Measurements from ENCODE around the gene CCDC177. TPM values are rescaled to one million over a fixed set of nuclear protein-coding genes. Genes with fewer than 3 reads are reported as not detected.

CCDC177 gene
- total RNA-seq, 6 experiments from 2014 or later = 0.06 to 0.11 (median 0.07) TPM; not detected in 3

DNA sequence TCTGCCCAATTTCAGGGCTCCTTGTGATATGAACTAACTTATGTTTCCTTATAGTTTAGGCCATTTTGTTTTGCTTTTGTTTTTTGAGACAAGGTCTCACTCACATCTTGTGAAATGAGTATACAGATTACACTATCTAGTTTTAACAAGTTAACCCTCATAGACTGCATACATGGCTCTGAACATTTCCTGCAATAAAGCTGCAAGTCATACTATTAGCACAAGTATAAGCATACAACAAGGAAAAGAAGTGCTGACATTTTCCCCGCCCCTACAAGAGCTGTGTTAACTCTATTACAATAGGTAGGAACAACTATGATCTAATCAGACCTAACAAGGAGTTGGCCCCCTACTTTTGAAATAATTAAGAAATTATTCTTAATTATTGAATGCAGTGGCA lies 35.9 kb downstream of the CCDC177 start:
- Histone ChIP-seq H3K9me3 (no peaks in the 10 kb centered on the region), H3K27me3 (no peaks in the 10 kb centered on the region), H3K4me3 (no peak overlapping the region), H3K27ac (no peak overlapping the region), H3K36me3 (no peaks in the 10 kb centered on the region), H3K4me1 (peaks cover 0 to 10% (median 4%) of the 10 kb centered on the region in 4 donors)
- TF ChIP-seq, protein P1, sequence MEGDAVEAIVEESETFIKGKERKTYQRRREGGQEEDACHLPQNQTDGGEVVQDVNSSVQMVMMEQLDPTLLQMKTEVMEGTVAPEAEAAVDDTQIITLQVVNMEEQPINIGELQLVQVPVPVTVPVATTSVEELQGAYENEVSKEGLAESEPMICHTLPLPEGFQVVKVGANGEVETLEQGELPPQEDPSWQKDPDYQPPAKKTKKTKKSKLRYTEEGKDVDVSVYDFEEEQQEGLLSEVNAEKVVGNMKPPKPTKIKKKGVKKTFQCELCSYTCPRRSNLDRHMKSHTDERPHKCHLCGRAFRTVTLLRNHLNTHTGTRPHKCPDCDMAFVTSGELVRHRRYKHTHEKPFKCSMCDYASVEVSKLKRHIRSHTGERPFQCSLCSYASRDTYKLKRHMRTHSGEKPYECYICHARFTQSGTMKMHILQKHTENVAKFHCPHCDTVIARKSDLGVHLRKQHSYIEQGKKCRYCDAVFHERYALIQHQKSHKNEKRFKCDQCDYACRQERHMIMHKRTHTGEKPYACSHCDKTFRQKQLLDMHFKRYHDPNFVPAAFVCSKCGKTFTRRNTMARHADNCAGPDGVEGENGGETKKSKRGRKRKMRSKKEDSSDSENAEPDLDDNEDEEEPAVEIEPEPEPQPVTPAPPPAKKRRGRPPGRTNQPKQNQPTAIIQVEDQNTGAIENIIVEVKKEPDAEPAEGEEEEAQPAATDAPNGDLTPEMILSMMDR (IDR thresholded peaks at IDR 0.05) = no peak
- TF ChIP-seq POLR2A (IDR thresholded peaks at IDR 0.05) = no peak
- intact Hi-C loops (cut with DNase I) = loop anchor here in 1 of 2 donors (5.0 kb wide), 1 partner anchor 34 kb away; the partner anchor contains the start of gene CCDC177
- ATAC-seq = no peak
- DNase-seq = no peak
- WGBS (ENCODE audit: insufficient coverage, low coverage, low lambda C conversion rate, missing lambda C conversion rate) = 91% methylated on average over 1 of the region's 1 CpG

DNA sequence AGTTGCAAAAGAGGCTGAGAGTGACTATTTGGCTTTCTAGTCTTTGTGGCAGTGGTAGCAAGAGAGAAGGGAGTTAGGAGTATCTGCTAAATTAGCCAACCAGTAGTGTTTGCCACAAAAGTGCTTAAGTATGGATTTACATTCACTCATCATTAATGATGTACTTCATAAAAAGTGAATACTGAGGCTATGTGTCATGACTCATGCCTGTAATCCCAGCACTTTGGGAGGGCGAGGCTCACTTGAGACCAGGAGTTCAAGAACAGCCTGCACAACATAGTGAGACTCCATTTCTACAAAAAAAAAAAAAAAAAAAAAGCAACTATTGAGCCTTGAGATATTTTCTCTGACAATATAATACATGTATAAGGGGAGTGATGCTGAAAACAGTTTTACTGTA lies 36.8 kb downstream of the CCDC177 start:
- ATAC-seq (no peak), DNase-seq (no peak)
- no peak overlapping the region for H3K4me3 ChIP-seq
- TF ChIP-seq, protein P1 (IDR thresholded peaks at IDR 0.05) = no peak
- no peak for TF ChIP-seq POLR2A (IDR thresholded peaks at IDR 0.05)
- intact Hi-C loops (cut with DNase I) = loop anchor here in 1 of 2 donors (5.0 kb wide), 1 partner anchor 34 kb away; the partner anchor contains the start of gene CCDC177
- H3K36me3 ChIP-seq = no peaks in the 10 kb centered on the region
- 80% methylated on average over 1 of the region's 1 CpG for WGBS (ENCODE audit: insufficient coverage, low coverage, low lambda C conversion rate, missing lambda C conversion rate)
- no peaks in the 10 kb centered on the region for H3K9me3 ChIP-seq
- H3K27me3 ChIP-seq = no peaks in the 10 kb centered on the region
- H3K4me1 ChIP-seq = peaks cover 0 to 10% (median 4%) of the 10 kb centered on the region in 4 donors
- H3K27ac ChIP-seq = no peak overlapping the region

DNA sequence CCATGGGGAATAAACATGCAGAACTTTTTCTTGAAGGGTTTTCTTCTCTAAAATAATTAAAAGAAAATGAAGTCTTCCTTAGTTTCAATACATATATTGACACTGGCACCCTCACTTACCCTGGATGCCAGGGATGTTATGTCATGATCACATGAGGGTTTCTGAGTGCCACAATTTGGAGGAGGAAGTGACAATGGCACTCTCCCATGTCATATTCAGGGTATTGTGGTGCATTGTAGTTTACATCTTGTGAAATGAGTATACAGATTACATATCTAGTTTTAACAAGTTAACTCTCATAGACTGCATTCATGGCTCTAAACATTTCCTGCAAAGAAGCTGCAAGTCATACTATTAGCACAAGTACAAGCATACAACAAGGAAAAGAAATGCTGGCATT lies 37.7 kb downstream of the CCDC177 start:
- peak in 2 of 4 donors; percentile 5 to 39 for ATAC-seq
- intact Hi-C loops (cut with DNase I) = loop anchor here in 1 of 2 donors (5.0 kb wide), 1 partner anchor 35 kb away; the partner anchor contains the start of gene CCDC177
- TF ChIP-seq POLR2A (IDR thresholded peaks at IDR 0.05) = no peak
- TF ChIP-seq, protein P1 (IDR thresholded peaks at IDR 0.05) = no peak

DNA sequence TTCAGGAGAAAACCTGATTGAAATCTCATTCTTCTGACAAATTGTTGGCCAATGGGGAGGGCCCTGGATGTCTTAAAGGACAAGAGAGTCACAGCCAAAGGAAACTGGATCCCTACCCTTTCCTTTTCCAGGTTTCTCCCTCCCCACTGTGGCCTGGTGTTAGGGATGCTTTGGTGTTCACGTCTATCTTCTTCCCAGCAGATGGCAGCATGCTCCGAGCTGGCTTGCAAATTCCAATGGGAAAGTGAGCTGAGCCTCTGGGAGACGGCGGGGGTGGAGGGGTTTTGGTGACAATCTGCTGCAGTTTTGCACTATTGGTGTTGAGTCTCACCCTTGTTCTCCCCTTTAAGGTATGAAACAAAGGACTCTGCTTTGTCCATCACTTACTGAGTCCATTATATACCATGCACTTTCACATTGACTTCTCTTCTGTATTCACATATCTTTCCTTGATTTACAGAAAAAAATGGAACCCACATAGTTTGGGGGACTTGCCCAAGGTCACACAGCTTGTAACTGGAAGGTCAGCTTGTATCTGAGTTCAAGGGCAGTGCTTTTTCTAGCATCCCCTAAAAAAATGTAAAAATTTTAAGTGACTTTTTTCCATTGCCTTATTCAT lies 39.3 kb downstream of the CCDC177 start:
- intact Hi-C loops (cut with DNase I) = loop anchor here in 1 of 2 donors (5.0 kb wide), 1 partner anchor 37 kb away; the partner anchor contains the start of gene CCDC177
- DNase-seq = peak in 1 of 3 donors; percentile 57
- WGBS (ENCODE audit: insufficient coverage, low coverage, low lambda C conversion rate, missing lambda C conversion rate) = 2% methylated on average over 4 of the region's 4 CpGs

More for the DNA sequence above, 37.7 kb downstream of the CCDC177 start:
- no peaks in the 10 kb centered on the region for H3K36me3 ChIP-seq
- DNase-seq = no peak
- H3K27me3 ChIP-seq = no peaks in the 10 kb centered on the region
- H3K9me3 ChIP-seq = no peaks in the 10 kb centered on the region
- peaks cover 0 to 10% (median 4%) of the 10 kb centered on the region in 4 donors for H3K4me1 ChIP-seq
- no peak overlapping the region for H3K4me3 ChIP-seq
- H3K27ac ChIP-seq = no peak overlapping the region

More for the DNA sequence above, 39.3 kb downstream of the CCDC177 start:
- Histone ChIP-seq H3K9me3 (no peaks in the 10 kb centered on the region), H3K4me1 (peaks cover 0 to 2% (median 1%) of the 10 kb centered on the region in 4 donors), H3K36me3 (no peaks in the 10 kb centered on the region), H3K27me3 (no peaks in the 10 kb centered on the region), H3K27ac (no peak overlapping the region), H3K4me3 (no peak overlapping the region)
- peak; percentile 66 to 88 (median 78) for ATAC-seq
- no peak for TF ChIP-seq POLR2A (IDR thresholded peaks at IDR 0.05)
- TF ChIP-seq, protein P1 (IDR thresholded peaks at IDR 0.05) = peak; percentile 50 to 76 (median 70)

Data from right lobe of liver (tissue), 6 donors.